Mucosa of rectum (tissue), 2 donors: ENCODE measurements around the gene SPATA20.

ENCODE experiments used
- H3K27ac ChIP-seq, 2 donors: one replicate each; pipeline ENCODE4 v1.7.0; 2013; ENCODE audit warnings: inconsistent platforms in 2 of 2, low read depth in 2 of 2, low read length in 2 of 2
- H3K27me3 ChIP-seq, 2 donors: one replicate each; pipeline ENCODE4 v1.7.0; 2013; ENCODE audit warnings: low read length in 2 of 2; ENCODE audit not compliant: control insufficient read depth in 2 of 2, insufficient read depth in 2 of 2
- H3K36me3 ChIP-seq, 2 donors: one replicate each; pipeline ENCODE4 v1.7.0; 2013; ENCODE audit warnings: low read length in 2 of 2; ENCODE audit not compliant: control insufficient read depth in 2 of 2, insufficient read depth in 2 of 2
- H3K4me1 ChIP-seq, 2 donors: one replicate each; pipeline ENCODE4 v1.7.0; 2013; ENCODE audit warnings: low read length in 2 of 2, mild to moderate bottlenecking in 1 of 2; ENCODE audit not compliant: control insufficient read depth in 2 of 2, insufficient read depth in 2 of 2
- H3K4me3 ChIP-seq, 2 donors: one replicate each; pipeline ENCODE4 v1.7.0; 2013; ENCODE audit warnings: low read length in 2 of 2
- H3K9ac ChIP-seq, 2 donors: one replicate each; pipeline ENCODE4 v1.7.0; 2013; ENCODE audit warnings: low read length in 2 of 2, low read depth in 1 of 2, mild to moderate bottlenecking in 1 of 2
- H3K9me3 ChIP-seq, 2 donors: one replicate each; pipeline ENCODE4 v1.7.0; 2013; ENCODE audit warnings: low read length in 2 of 2; ENCODE audit not compliant: control insufficient read depth in 2 of 2
- donor health status: healthy.
- donor health status: Normal muscosa, but diverticular disease.

The SPATA20 gene

GRCh38 chr17:50565402-50566350 is 18.7 kb downstream of the SPATA20 start:
- Histone ChIP-seq H3K4me1 (peaks cover 0 to 3% of the 10 kb centered on the region in 2 donors), H3K27ac (no peak overlapping the region), H3K36me3 (no peaks in the 10 kb centered on the region), H3K27me3 (peaks cover 40 to 41% of the 10 kb centered on the region in 2 donors), H3K4me3 (no peak overlapping the region), H3K9me3 (no peaks in the 10 kb centered on the region), H3K9ac (no peak overlapping the region)

DNA sequence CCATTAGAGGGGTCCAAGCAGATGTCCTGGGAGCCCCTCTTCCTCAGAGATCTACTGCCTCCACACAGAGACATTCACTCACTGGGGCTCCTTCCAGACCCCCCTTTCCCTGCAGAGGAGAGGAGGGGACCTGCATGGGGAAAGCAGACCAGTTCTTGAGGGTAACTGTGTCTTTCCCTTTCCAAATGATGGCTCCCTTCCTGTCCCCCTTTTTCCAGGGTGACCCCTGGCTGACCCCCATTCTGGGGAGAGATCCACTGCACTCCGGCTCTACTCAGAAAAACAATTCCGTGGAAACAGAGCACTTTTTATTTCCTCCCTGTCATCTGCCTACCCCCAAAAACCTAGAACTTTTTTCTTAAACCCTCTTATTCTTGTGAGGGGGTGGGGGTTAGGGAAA is 19.9 kb downstream of the SPATA20 start:
- Histone ChIP-seq H3K27ac (no peak overlapping the region), H3K36me3 (no peaks in the 10 kb centered on the region), H3K9ac (no peak overlapping the region), H3K9me3 (no peaks in the 10 kb centered on the region), H3K4me3 (no peak overlapping the region), H3K27me3 (peaks cover 36 to 40% of the 10 kb centered on the region in 2 donors), H3K4me1 (no peaks in the 10 kb centered on the region)

DNA sequence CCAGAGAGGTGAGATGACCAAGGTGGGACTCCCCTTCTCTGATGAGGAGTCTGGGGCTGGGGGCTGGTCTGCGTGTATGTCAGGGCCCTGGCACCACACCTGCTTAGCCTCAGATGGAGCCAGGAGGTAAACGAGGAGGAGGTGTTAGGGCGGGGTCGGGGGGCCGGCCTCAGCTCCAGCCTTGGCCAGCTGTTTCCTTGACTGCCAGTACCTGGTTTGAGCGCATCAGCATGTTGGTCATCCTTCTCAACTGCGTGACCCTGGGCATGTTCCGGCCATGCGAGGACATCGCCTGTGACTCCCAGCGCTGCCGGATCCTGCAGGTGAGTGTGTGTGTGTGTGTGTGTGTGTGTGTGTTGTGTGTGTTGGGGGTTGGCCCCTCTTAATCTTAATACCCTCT is 21.7 kb downstream of the SPATA20 start:
- no peak overlapping the region for H3K4me3 ChIP-seq
- no peaks in the 10 kb centered on the region for H3K4me1 ChIP-seq
- no peak overlapping the region for H3K27ac ChIP-seq
- H3K9ac ChIP-seq, result no peak overlapping the region
- H3K36me3 ChIP-seq, result no peaks in the 10 kb centered on the region
- H3K27me3 ChIP-seq, result peaks cover 21 to 29% of the 10 kb centered on the region in 2 donors
- H3K9me3 ChIP-seq, result no peaks in the 10 kb centered on the region

GRCh38 chr17:50569592-50569991 is 22.6 kb downstream of the SPATA20 start:
- Histone ChIP-seq H3K9ac (no peak overlapping the region), H3K27me3 (peaks cover 13 to 22% of the 10 kb centered on the region in 2 donors), H3K4me1 (no peaks in the 10 kb centered on the region), H3K36me3 (no peaks in the 10 kb centered on the region), H3K9me3 (no peaks in the 10 kb centered on the region), H3K27ac (no peak overlapping the region), H3K4me3 (no peak overlapping the region)

GRCh38 chr17:50570032-50570431 is 23.1 kb downstream of the SPATA20 start:
- Histone ChIP-seq H3K27me3 (peaks cover 11 to 20% of the 10 kb centered on the region in 2 donors), H3K27ac (no peak overlapping the region), H3K4me1 (no peaks in the 10 kb centered on the region), H3K9me3 (no peaks in the 10 kb centered on the region), H3K4me3 (no peak overlapping the region), H3K36me3 (no peaks in the 10 kb centered on the region), H3K9ac (no peak overlapping the region)

GRCh38 chr17:50570528-50570927 is 23.6 kb downstream of the SPATA20 start:
- H3K27ac ChIP-seq, result no peak overlapping the region
- no peak overlapping the region for H3K4me3 ChIP-seq
- no peaks in the 10 kb centered on the region for H3K4me1 ChIP-seq
- no peaks in the 10 kb centered on the region for H3K9me3 ChIP-seq
- H3K36me3 ChIP-seq, result no peaks in the 10 kb centered on the region
- no peak overlapping the region for H3K9ac ChIP-seq
- H3K27me3 ChIP-seq, result peaks cover 11 to 18% of the 10 kb centered on the region in 2 donors

DNA sequence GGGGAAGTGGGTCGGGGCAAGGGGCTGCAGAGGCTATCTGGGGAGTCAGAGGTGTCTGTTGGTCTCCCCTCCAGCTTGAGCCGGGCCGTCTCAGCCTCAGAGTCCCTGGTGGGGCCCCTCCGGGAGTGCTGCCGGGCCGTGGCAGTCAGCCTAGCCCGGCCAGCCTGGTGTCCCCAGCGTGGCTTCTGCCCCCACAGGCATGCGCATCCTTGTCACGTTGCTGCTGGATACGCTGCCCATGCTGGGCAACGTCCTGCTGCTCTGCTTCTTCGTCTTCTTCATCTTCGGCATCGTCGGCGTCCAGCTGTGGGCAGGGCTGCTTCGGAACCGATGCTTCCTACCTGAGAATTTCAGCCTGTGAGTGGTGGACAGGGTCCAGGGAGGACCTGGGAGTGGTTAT is 24.7 kb downstream of the SPATA20 start:
- H3K4me1 ChIP-seq, result no peaks in the 10 kb centered on the region
- H3K9me3 ChIP-seq, result no peaks in the 10 kb centered on the region
- no peak overlapping the region for H3K9ac ChIP-seq
- no peak overlapping the region for H3K27ac ChIP-seq
- no peaks in the 10 kb centered on the region for H3K36me3 ChIP-seq
- H3K4me3 ChIP-seq, result no peak overlapping the region
- H3K27me3 ChIP-seq, result peaks cover 5 to 6% of the 10 kb centered on the region in 2 donors

- H3K4me3 ChIP-seq, result no peak overlapping the region
- H3K4me1 ChIP-seq, result no peaks in the 10 kb centered on the region
- no peaks in the 10 kb centered on the region for H3K36me3 ChIP-seq
- H3K27ac ChIP-seq, result no peak overlapping the region
- H3K9me3 ChIP-seq, result no peaks in the 10 kb centered on the region
- H3K9ac ChIP-seq, result no peak overlapping the region
- H3K27me3 ChIP-seq, result peaks cover under 1 to 5% of the 10 kb centered on the region in 2 donors
These were observed 25.6 kb downstream of the SPATA20 start for GRCh38 chr17:50572541-50572940.

GRCh38 chr17:50573866-50574611 is 27.1 kb downstream of the SPATA20 start:
- Histone ChIP-seq H3K27me3 (no peaks in the 10 kb centered on the region), H3K9me3 (no peaks in the 10 kb centered on the region), H3K4me3 (no peak overlapping the region), H3K36me3 (no peaks in the 10 kb centered on the region), H3K27ac (no peak overlapping the region), H3K9ac (no peak overlapping the region), H3K4me1 (no peaks in the 10 kb centered on the region)

DNA sequence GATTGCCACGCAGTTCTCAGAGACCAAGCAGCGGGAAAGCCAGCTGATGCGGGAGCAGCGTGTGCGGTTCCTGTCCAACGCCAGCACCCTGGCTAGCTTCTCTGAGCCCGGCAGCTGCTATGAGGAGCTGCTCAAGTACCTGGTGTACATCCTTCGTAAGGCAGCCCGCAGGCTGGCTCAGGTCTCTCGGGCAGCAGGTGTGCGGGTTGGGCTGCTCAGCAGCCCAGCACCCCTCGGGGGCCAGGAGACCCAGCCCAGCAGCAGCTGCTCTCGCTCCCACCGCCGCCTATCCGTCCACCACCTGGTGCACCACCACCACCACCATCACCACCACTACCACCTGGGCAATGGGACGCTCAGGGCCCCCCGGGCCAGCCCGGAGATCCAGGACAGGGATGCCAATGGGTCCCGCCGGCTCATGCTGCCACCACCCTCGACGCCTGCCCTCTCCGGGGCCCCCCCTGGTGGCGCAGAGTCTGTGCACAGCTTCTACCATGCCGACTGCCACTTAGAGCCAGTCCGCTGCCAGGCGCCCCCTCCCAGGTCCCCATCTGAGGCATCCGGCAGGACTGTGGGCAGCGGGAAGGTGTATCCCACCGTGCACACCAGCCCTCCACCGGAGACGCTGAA is 28.7 kb downstream of the SPATA20 start:
- no peak overlapping the region for H3K9ac ChIP-seq
- H3K4me3 ChIP-seq, result no peak overlapping the region
- H3K4me1 ChIP-seq, result no peaks in the 10 kb centered on the region
- no peaks in the 10 kb centered on the region for H3K36me3 ChIP-seq
- H3K27me3 ChIP-seq, result peaks cover 0 to 2% of the 10 kb centered on the region in 2 donors
- no peaks in the 10 kb centered on the region for H3K9me3 ChIP-seq
- no peak overlapping the region for H3K27ac ChIP-seq
